Gastrocnemius medialis (tissue), 4 donors: ENCODE measurements around the gene TGFA.

Experiments
- CTCF ChIP-seq, 5 experiments: fragments of 450-650 bp in 3 of 5; fragments of 200-600 bp in 2 of 5; sonication (generic) in 2 of 5; IDR thresholded peaks in 4 of 5; conservative IDR thresholded peaks in 1 of 5; 1 replicate in 4 of 5; 2 replicates in 1 of 5; pipeline ENCODE4 v1.5.1; 2016 to 2019; ENCODE audit warnings: antibody characterized with exemption in 5 of 5, mild to moderate bottlenecking in 3 of 5, moderate library complexity in 3 of 5
- POLR2A ChIP-seq, 2 donors: fragments of 450-650 bp; IDR thresholded peaks; one replicate each; pipeline ENCODE4 v1.6.1; 2017; ENCODE audit warnings: antibody characterized with exemption in 2 of 2, mild to moderate bottlenecking in 2 of 2, moderate library complexity in 2 of 2

- TF ChIP-seq POLR2A (IDR thresholded peaks at IDR 0.05) (no peak), CTCF (IDR thresholded peaks at IDR 0.05 in 4 of 5, conservative IDR thresholded peaks at IDR 0.05 in 1 of 5) (peak in 2 of 5 experiments; percentile 1 to 42)
These were observed 789 bp upstream of the TGFA start for GRCh38 chr2:70554338-70554892.
